Coronary artery (tissue), 2 donors: ENCODE data around the gene EIF2B4.

Experiments used
- DNase-seq: peaks from one replicate; pipeline ENCODE4 v3.0.0-alpha.2; 2017; ENCODE audit warnings: low spot score
- H3K27ac ChIP-seq, 2 donors: fragments of 200-600 bp; sonication (generic); one replicate each; pipeline ENCODE4 v1.5.1; 2016 to 2019
- H3K4me3 ChIP-seq: fragments of 200-600 bp; sonication (generic); 2 replicates; pipeline ENCODE4 v1.5.1; 2016; ENCODE audit warnings: mild to moderate bottlenecking, moderate library complexity
- TF ChIP-seq, protein P1 (sequence below): fragments of 200-600 bp; sonication (generic); IDR thresholded peaks from one replicate; pipeline ENCODE4 v1.5.1; 2019; ENCODE audit warnings: antibody characterized with exemption

The EIF2B4 gene

DNA sequence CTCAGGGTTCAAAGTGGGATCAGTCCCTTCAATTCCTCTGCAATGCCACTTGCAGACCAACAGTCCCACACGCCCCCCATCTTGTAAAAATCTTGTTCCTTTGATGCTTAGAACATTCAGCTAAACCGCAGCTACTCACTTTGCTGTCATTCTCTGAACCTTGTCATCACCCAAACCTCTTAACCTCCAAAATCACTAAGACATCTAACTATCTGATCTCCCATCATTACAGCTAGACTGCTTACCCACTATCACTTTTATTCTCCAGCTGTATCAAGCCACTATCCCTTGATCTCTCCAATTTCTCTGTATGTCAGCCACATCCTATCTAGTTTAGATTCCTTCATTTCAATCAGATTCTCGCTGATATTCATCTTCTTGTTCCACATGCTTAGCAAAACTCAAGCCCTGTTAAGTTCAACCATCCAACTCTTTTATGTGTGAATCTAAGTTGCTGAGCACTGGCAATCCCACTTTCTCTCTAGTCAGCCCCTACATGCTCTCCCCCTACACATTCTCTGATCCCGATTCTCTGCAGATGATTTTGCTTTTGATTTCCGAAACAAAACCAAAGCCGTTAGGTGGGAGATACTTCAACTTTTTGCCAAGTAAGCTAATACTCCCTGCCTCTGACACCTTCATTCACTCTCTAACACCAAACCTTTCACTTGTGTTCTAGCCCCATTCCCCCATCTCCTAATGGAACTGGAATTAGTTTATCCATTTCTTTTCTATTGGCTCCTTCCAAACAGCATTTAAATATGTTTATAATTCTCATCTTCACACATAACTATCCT lies 18.1 kb downstream of the EIF2B4 start:
- DNase-seq = no peak
- Histone ChIP-seq H3K4me3 (no peak overlapping the region), H3K27ac (no peak overlapping the region)
- TF ChIP-seq, protein P1, sequence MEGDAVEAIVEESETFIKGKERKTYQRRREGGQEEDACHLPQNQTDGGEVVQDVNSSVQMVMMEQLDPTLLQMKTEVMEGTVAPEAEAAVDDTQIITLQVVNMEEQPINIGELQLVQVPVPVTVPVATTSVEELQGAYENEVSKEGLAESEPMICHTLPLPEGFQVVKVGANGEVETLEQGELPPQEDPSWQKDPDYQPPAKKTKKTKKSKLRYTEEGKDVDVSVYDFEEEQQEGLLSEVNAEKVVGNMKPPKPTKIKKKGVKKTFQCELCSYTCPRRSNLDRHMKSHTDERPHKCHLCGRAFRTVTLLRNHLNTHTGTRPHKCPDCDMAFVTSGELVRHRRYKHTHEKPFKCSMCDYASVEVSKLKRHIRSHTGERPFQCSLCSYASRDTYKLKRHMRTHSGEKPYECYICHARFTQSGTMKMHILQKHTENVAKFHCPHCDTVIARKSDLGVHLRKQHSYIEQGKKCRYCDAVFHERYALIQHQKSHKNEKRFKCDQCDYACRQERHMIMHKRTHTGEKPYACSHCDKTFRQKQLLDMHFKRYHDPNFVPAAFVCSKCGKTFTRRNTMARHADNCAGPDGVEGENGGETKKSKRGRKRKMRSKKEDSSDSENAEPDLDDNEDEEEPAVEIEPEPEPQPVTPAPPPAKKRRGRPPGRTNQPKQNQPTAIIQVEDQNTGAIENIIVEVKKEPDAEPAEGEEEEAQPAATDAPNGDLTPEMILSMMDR = no peak

DNA sequence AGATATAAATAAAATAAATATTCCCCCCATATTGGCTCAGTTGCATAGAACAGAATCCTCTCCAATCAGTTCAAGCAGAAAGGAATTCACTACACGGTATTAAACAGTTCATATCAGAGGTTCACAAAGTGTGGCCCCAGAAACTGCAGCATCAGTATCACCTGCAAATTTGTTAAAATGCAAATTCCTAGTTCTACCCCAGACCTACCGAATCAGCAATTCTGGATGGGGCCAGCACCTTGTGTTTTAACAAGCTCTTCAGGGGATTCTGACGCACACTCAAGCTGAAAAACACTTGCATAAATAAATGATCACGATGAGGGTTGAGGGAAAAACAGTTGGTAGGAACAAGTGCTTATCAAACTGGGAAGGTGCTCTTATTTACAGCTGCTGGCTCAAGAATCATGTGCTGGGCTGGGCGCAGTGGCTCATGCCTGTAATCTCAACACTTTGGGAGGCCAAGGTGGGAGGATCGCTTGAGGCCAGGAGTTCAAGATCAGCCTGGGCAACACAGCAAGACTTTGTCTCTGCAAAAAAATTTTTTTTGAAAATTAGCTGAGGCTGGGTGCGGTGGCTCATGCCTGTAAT lies 19.9 kb downstream of the EIF2B4 start:
- H3K27ac ChIP-seq = no peak overlapping the region
- no peak overlapping the region for H3K4me3 ChIP-seq
- DNase-seq = no peak
- TF ChIP-seq, protein P1 = no peak

DNA sequence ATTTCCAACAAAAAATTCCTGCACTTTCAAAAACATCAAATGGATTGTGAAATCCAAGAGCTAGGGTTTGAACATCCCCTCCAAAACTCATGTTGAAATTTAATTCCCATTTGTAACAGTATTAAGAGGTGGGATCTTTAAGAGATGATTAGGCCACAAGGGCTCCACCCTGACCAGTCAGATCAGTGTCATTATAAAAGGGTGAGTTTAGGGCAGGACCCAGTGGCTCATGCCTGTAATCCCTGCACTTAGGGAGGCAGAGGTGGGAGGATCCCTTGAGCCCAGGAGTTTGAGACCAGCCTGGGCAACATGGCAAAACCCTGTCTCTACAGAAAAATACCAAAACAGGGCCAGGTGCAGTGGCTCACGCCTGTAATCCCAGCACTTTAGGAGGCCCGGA lies 22.5 kb downstream of the EIF2B4 start:
- H3K27ac ChIP-seq = peak overlapping the region in 1 of 2 donors; percentile 26
- no peak overlapping the region for H3K4me3 ChIP-seq
- DNase-seq = no peak
- TF ChIP-seq, protein P1 = no peak

DNA sequence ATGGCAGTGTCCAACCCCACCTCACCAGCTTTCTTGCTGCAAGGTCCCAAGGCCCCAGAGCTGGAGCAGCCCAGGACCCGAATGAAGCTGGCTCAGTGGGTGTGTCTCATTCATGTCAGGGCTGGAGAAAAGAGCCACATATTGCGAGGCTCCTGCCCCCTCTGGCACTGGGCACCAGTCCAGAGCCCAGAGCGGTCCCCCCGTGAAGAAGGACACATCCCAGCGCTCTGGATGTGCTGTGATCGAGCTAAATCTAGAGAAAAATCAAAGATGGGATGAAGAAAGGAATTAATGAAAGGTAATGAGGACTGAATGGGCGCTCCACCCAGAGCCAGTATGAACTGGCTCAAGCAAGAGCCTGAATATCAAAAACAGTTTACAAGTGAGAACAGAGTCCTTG lies 34.0 kb downstream of the EIF2B4 start:
- TF ChIP-seq, protein P1 = no peak
- no peak for DNase-seq
- Histone ChIP-seq H3K4me3 (no peak overlapping the region), H3K27ac (no peak overlapping the region)

DNA sequence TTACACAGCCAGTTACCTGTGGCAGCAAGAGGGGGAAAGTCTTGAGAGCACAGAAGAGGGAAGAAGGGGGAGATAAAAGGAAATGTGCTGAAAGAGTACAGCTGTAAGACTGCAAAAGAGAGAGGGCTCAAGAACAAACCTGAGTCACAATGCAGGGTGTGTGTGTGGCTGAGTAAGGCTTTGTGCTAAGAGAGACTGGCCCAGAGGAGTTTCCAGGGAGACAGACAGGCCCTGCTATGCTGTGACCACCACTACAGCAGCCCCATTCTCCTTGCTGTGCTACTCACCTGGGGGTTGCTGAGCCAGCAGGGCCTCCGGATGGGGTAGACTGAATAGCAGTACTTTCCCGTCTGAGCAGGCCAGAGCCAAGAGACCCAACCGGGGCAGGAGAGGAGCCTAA lies 34.8 kb downstream of the EIF2B4 start:
- Histone ChIP-seq H3K27ac (no peak overlapping the region), H3K4me3 (no peak overlapping the region)
- no peak for DNase-seq
- TF ChIP-seq, protein P1 = no peak

DNA sequence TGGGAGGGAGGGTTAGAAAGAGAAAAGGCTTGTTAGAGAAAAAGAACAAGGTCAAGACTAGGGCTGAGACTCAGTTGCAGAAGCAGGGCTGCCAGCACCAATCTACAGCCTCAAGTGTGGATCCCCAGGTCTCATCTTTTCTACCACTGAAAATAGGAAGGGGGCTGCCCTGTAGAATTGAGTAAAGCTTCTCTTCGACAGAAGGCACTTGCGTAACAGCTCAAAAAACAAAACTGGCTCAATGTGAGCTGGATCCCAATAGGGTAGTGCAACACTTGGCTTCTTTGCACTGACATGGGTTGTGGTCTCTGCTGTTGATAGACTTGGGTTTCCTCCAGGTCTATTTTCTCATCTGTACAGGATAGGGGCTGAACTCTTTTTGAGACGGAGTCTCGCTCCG lies 45.4 kb downstream of the EIF2B4 start:
- Histone ChIP-seq H3K4me3 (no peak overlapping the region), H3K27ac (no peak overlapping the region)
- TF ChIP-seq, protein P1 = no peak
- DNase-seq = no peak
